ENCODE data around the gene SYT5. TPM values are rescaled to one million over a fixed set of nuclear protein-coding genes. Genes with fewer than 3 reads are reported as not detected.

Gene SYT5
- total and polyA plus RNA-seq, 9 of the 15 experiments (the other 6 are each of a cell fraction or from before 2014, with no cell fraction given), result 1.3 to 20.9 (median 8.8) TPM

DNA sequence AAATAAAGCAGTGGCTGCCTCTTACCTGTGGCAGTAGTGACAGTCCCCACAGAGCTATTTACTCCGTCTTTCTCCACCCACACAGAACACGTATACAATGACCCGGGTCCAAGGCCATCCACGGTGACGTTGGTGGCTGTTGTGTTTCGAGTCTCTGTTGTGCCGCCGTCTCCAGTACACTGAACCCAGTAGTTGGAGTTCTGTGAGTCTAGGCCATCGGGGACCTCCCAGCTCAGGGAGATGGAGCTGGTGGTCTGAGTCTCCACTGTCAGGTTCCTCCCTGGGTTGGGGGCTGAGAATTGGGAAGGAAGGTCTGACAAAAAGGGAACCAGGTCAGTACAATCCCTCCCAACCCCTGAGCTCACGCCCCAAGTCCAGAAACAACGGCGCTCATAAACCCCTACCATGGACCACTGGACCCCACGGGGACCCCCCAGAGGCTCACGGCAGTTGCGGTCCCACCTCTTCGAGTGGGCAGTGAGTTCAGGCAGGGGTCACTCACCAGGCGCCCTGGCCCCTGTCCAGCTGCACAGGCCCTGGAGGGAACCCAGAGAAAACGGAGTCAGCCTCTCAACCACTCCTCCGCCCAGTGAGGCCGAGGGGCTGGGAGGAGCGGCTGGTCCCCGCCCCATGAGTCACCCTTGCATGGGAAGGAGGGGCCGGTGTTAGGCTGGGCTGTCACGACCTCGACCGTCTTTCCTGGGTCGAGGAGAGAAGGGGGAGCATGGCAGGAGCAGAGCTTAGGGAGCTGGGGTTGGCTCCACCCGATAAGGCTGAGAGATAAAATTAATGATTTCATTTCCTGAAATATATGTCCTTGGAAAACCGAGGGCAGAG lies 26.8 kb upstream of the SYT5 start (continued):
- TF ChIP-seq HSF4 (CRISPR knock-in tag; IDR thresholded peaks at IDR 0.05; ENCODE audit: borderline replicate concordance) (no peak), ZNF589 (CRISPR knock-in tag; IDR thresholded peaks at IDR 0.05; ENCODE audit: low read depth) (no peak), RBM15 (IDR thresholded peaks at IDR 0.05; ENCODE audit: insufficient read depth, low read length) (no peak), TBL1XR1 (IDR thresholded peaks at IDR 0.05; ENCODE audit: low read length in 2 of 2) (peak in 1 of 2 experiments; percentile 54; a peak in 2 of 4 replicates), TFAP4 (CRISPR knock-in tag; IDR thresholded peaks at IDR 0.05; ENCODE audit: borderline replicate concordance) (peak; percentile 94), CBFA2T3 (IDR thresholded peaks at IDR 0.05) (peak; percentile 58), MAFG (tag; conservative IDR thresholded peaks at IDR 0.05) (no peak), NR4A1 (CRISPR knock-in tag; IDR thresholded peaks at IDR 0.05) (no peak), NR4A1 (tag; IDR thresholded peaks at IDR 0.05) (no peak), POLR2B (IDR thresholded peaks at IDR 0.05; ENCODE audit: low read depth, partially characterized antibody) (peak; percentile 87), SRSF3 (IDR thresholded peaks at IDR 0.05; ENCODE audit: insufficient read depth, low read length) (no peak), VEZF1 (CRISPR knock-in tag; IDR thresholded peaks at IDR 0.05) (peak; percentile 98), PHTF2 (CRISPR knock-in tag; IDR thresholded peaks at IDR 0.05) (no peak), NR2C2 (CRISPR knock-in tag; IDR thresholded peaks at IDR 0.05) (0 out of 2 replicates have a peak, but pooled peaks have one; percentile 43), NR2C2 (tag; IDR thresholded peaks at IDR 0.05) (peak; percentile 77), CXXC5 (CRISPR knock-in tag; IDR thresholded peaks at IDR 0.05) (peak; percentile 76), LEF1 (IDR thresholded peaks at IDR 0.05) (peak; percentile 63; the same call in 1 of the 2 replicates), NCOA1 (IDR thresholded peaks at IDR 0.05; ENCODE audit: low read depth) (peak; percentile 33; the same call in 1 of the 2 replicates)
- TF ChIP-seq, protein P1, sequence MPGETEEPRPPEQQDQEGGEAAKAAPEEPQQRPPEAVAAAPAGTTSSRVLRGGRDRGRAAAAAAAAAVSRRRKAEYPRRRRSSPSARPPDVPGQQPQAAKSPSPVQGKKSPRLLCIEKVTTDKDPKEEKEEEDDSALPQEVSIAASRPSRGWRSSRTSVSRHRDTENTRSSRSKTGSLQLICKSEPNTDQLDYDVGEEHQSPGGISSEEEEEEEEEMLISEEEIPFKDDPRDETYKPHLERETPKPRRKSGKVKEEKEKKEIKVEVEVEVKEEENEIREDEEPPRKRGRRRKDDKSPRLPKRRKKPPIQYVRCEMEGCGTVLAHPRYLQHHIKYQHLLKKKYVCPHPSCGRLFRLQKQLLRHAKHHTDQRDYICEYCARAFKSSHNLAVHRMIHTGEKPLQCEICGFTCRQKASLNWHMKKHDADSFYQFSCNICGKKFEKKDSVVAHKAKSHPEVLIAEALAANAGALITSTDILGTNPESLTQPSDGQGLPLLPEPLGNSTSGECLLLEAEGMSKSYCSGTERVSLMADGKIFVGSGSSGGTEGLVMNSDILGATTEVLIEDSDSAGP (CRISPR knock-in tag; IDR thresholded peaks at IDR 0.05), result no peak
- TF ChIP-seq, protein P2, sequence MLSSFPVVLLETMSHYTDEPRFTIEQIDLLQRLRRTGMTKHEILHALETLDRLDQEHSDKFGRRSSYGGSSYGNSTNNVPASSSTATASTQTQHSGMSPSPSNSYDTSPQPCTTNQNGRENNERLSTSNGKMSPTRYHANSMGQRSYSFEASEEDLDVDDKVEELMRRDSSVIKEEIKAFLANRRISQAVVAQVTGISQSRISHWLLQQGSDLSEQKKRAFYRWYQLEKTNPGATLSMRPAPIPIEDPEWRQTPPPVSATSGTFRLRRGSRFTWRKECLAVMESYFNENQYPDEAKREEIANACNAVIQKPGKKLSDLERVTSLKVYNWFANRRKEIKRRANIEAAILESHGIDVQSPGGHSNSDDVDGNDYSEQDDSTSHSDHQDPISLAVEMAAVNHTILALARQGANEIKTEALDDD (IDR thresholded peaks at IDR 0.05), result peak; percentile 26; the same call in 1 of the 2 replicates
- TF ChIP-seq, protein P3, sequence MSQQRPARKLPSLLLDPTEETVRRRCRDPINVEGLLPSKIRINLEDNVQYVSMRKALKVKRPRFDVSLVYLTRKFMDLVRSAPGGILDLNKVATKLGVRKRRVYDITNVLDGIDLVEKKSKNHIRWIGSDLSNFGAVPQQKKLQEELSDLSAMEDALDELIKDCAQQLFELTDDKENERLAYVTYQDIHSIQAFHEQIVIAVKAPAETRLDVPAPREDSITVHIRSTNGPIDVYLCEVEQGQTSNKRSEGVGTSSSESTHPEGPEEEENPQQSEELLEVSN (IDR thresholded peaks at IDR 0.05; ENCODE audit: borderline replicate concordance in 1 of 2, extremely low read depth in 1 of 2, insufficient read depth in 1 of 2, insufficient read length in 1 of 2, low read depth in 1 of 2, low read length in 1 of 2, poor library complexity in 1 of 2, severe bottlenecking in 1 of 2), result peak in 1 of 2 experiments; percentile 25
